Liver (tissue), 9 donors: Measurements from ENCODE around the gene EEF1AKMT2. TPM values are rescaled to one million over a fixed set of nuclear protein-coding genes. Genes with fewer than 3 reads are reported as not detected.

Experiments
- DNase-seq: peaks from one replicate; pipeline ENCODE4 v3.0.0-alpha.2; 2017; ENCODE audit warnings: low spot score
- H3K27ac ChIP-seq, 2 donors: one replicate each; pipeline ENCODE4 v1.7.0; 2013; ENCODE audit warnings: inconsistent platforms in 2 of 2, low read length in 2 of 2, control low read depth in 1 of 2, low read depth in 1 of 2, mild to moderate bottlenecking in 1 of 2
- H3K27me3 ChIP-seq, 4 donors: one replicate each; pipeline versions ENCODE4 v1.6.1 to v1.7.0; 2013; ENCODE audit warnings: low read length in 3 of 4, inconsistent platforms in 1 of 4, mild to moderate bottlenecking in 1 of 4, moderate library complexity in 1 of 4; ENCODE audit not compliant: control insufficient read depth in 4 of 4, insufficient read depth in 4 of 4
- H3K36me3 ChIP-seq, 4 donors: one replicate each; pipeline versions ENCODE4 v1.6.1 to v1.7.0; 2013; ENCODE audit warnings: low read length in 3 of 4, mild to moderate bottlenecking in 3 of 4, low read depth in 1 of 4, moderate library complexity in 1 of 4; ENCODE audit not compliant: control insufficient read depth in 4 of 4, insufficient read depth in 3 of 4
- H3K4me1 ChIP-seq, 4 donors: one replicate each; pipeline versions ENCODE4 v1.6.1 to v1.7.0; 2013; ENCODE audit warnings: low read length in 3 of 4, mild to moderate bottlenecking in 3 of 4, moderate library complexity in 1 of 4; ENCODE audit not compliant: control insufficient read depth in 4 of 4, insufficient read depth in 4 of 4
- H3K4me3 ChIP-seq, 3 donors: one replicate each; pipeline versions ENCODE4 v1.6.1 to v1.7.0; 2013; ENCODE audit warnings: low read length in 3 of 3, control low read depth in 1 of 3, low read depth in 1 of 3, mild to moderate bottlenecking in 1 of 3
- H3K9ac ChIP-seq, 2 donors: one replicate each; pipeline ENCODE4 v1.7.0; 2013; ENCODE audit warnings: low read length in 2 of 2, mild to moderate bottlenecking in 2 of 2, moderate library complexity in 2 of 2, control low read depth in 1 of 2, low read depth in 1 of 2
- H3K9me3 ChIP-seq, 4 donors: one replicate each; pipeline versions ENCODE4 v1.6.1 to v1.7.0; 2013; ENCODE audit warnings: low read length in 3 of 4; ENCODE audit not compliant: control insufficient read depth in 4 of 4
- ATF3 ChIP-seq: IDR thresholded peaks from 2 replicates; pipeline ENCODE4 v1.6.1; 2016; ENCODE audit warnings: antibody characterized with exemption
- CTCF ChIP-seq: fragments of 150-350 bp; IDR thresholded peaks from 2 replicates; pipeline ENCODE4 v1.5.1; 2017; ENCODE audit warnings: improper control_type of control experiment, low read depth, low read length; ENCODE audit not compliant: missing input control
- EGR1 ChIP-seq, 2 donors: IDR thresholded peaks; 2 replicates each; pipeline ENCODE4 v1.6.1; 2016 to 2018; ENCODE audit warnings: antibody characterized with exemption in 2 of 2, low read depth in 2 of 2
- FOXA1 ChIP-seq: IDR thresholded peaks from 2 replicates; pipeline ENCODE4 v1.6.1; 2016; ENCODE audit warnings: antibody characterized with exemption
- FOXA2 ChIP-seq: IDR thresholded peaks from 2 replicates; pipeline ENCODE4 v1.6.1; 2016; ENCODE audit warnings: antibody characterized with exemption
- GABPA ChIP-seq, 2 donors: IDR thresholded peaks in 1 of 2; conservative IDR thresholded peaks in 1 of 2; 2 replicates each; pipeline ENCODE4 v1.6.1; 2016; ENCODE audit warnings: antibody characterized with exemption in 2 of 2, mild to moderate bottlenecking in 1 of 2, moderate library complexity in 1 of 2
- HNF4A ChIP-seq, 2 donors: conservative IDR thresholded peaks; 2 replicates each; pipeline ENCODE4 v1.6.1; 2016; ENCODE audit warnings: antibody characterized with exemption in 2 of 2, mild to moderate bottlenecking in 2 of 2
- HNF4G ChIP-seq: IDR thresholded peaks from 2 replicates; pipeline ENCODE4 v1.6.1; 2016; ENCODE audit warnings: antibody characterized with exemption
- JUND ChIP-seq, 2 donors: IDR thresholded peaks; 2 replicates each; pipeline ENCODE4 v1.6.1; 2016; ENCODE audit warnings: antibody characterized with exemption in 2 of 2
- MAX ChIP-seq: IDR thresholded peaks from 2 replicates; pipeline ENCODE4 v1.6.1; 2016; ENCODE audit warnings: antibody characterized with exemption
- NR2F2 ChIP-seq: IDR thresholded peaks from 2 replicates; pipeline ENCODE4 v1.6.1; 2016; ENCODE audit warnings: antibody characterized with exemption
- RAD21 ChIP-seq, 2 donors: IDR thresholded peaks; 2 replicates each; pipeline ENCODE4 v1.6.1; 2016; ENCODE audit warnings: antibody characterized with exemption in 2 of 2, mild to moderate bottlenecking in 2 of 2
- REST ChIP-seq: IDR thresholded peaks from 2 replicates; pipeline ENCODE4 v1.6.1; 2016; ENCODE audit warnings: antibody characterized with exemption, mild to moderate bottlenecking
- RXRA ChIP-seq, 2 donors: IDR thresholded peaks; 2 replicates each; pipeline ENCODE4 v1.6.1; 2017 to 2018; ENCODE audit warnings: antibody characterized with exemption in 2 of 2, mild to moderate bottlenecking in 1 of 2
- SP1 ChIP-seq: IDR thresholded peaks from 2 replicates; pipeline ENCODE4 v1.6.1; 2018; ENCODE audit warnings: antibody characterized with exemption, mild to moderate bottlenecking
- TAF1 ChIP-seq: conservative IDR thresholded peaks from 2 replicates; pipeline ENCODE4 v1.6.1; 2016; ENCODE audit warnings: antibody characterized with exemption, mild to moderate bottlenecking
- YY1 ChIP-seq: IDR thresholded peaks from 2 replicates; pipeline ENCODE4 v1.6.1; 2016; ENCODE audit warnings: antibody characterized with exemption, mild to moderate bottlenecking
- ZBTB33 ChIP-seq: IDR thresholded peaks from 2 replicates; pipeline ENCODE4 v1.6.1; 2016; ENCODE audit warnings: antibody characterized with exemption
- WGBS: extraction: QIAGEN DNeasy Blood & Tissue Kit; methylation state at CpG from one replicate; pipeline ENCODE4 v1.1.7; 2013; 5-methylcytosine and 5-hydroxymethylcytosine counted together
- polyA plus RNA-seq, 2 donors: library from polyadenylated mRNA; stranded (reverse) in 1 of 2; unstranded in 1 of 2; fragments of 200-250 nt in 1 of 2; fragments of >200 nt in 1 of 2; fragmentation: Nextera tagmentation in 1 of 2; extraction: Ambion mirVana in 1 of 2; gene quantifications; one replicate each; pipeline versions ENCODE4 v1.2.1 to v1.2.3, GENCODE V29; 2013 to 2015
- total RNA-seq, 2 donors: library from RNA; depleted of rRNA; stranded (reverse); fragments of >200 nt; gene quantifications; one replicate each; pipeline ENCODE4 v1.2.3, GENCODE V29; 2014
- donor health status: healthy.
- donor health status: healthy.
- donor health status: healthy.
- donor health status: healthy.
- donor health status: healthy.

Gene EEF1AKMT2
- total and polyA plus RNA-seq, 4 donors, result 5.9 to 12.7 (median 8.5) TPM

- DNase-seq, result no peak
- TF ChIP-seq CTCF, result peak; percentile 61
- TF ChIP-seq RXRA (IDR thresholded peaks at IDR 0.05), result no peak
- TF ChIP-seq HNF4A (conservative IDR thresholded peaks at IDR 0.05), result no peak
- no peak for TF ChIP-seq FOXA2
- no peak for TF ChIP-seq TAF1
- no peak for TF ChIP-seq HNF4G
- no peak for TF ChIP-seq MAX
- TF ChIP-seq ZBTB33, result no peak
- TF ChIP-seq FOXA1, result no peak
- no peak for TF ChIP-seq ATF3
- TF ChIP-seq RAD21 (IDR thresholded peaks at IDR 0.05), result peak; percentile 67 to 70
- no peak for TF ChIP-seq EGR1 (IDR thresholded peaks at IDR 0.05; ENCODE audit: low read depth in 2 of 2)
- no peak for TF ChIP-seq SP1
- TF ChIP-seq YY1, result no peak
- TF ChIP-seq JUND (IDR thresholded peaks at IDR 0.05), result no peak
- no peak for TF ChIP-seq GABPA (IDR thresholded peaks at IDR 0.05 in 1 of 2, conservative IDR thresholded peaks at IDR 0.05 in 1 of 2)
- H3K4me1 ChIP-seq, result no peaks in the 10 kb centered on the region
- no peaks in the 10 kb centered on the region for H3K27me3 ChIP-seq
- WGBS, result 35% methylated on average over 3 of the region's 3 CpGs
- peaks cover 6 to 37% (median 28%) of the 10 kb centered on the region in 4 donors for H3K36me3 ChIP-seq
- no peak overlapping the region for H3K9ac ChIP-seq
- H3K27ac ChIP-seq, result no peak overlapping the region
- no peak overlapping the region for H3K4me3 ChIP-seq
- H3K9me3 ChIP-seq, result no peaks in the 10 kb centered on the region
These were observed 35.8 kb upstream of the EEF1AKMT2 start for GRCh38 chr10:124827474-124827873.

GRCh38 chr10:124826262-124826661, 34.6 kb upstream of the EEF1AKMT2 start:
- Histone ChIP-seq H3K9me3 (no peaks in the 10 kb centered on the region), H3K4me3 (no peak overlapping the region), H3K27me3 (no peaks in the 10 kb centered on the region), H3K36me3 (peaks cover 4 to 32% (median 24%) of the 10 kb centered on the region in 4 donors), H3K27ac (no peak overlapping the region), H3K9ac (no peak overlapping the region), H3K4me1 (no peaks in the 10 kb centered on the region)
- TF ChIP-seq EGR1 (IDR thresholded peaks at IDR 0.05; ENCODE audit: low read depth in 2 of 2), result no peak
- TF ChIP-seq FOXA2, result no peak
- no peak for TF ChIP-seq ZBTB33
- TF ChIP-seq RXRA (IDR thresholded peaks at IDR 0.05), result no peak
- TF ChIP-seq MAX, result no peak
- no peak for TF ChIP-seq TAF1
- no peak for TF ChIP-seq REST
- TF ChIP-seq YY1, result no peak
- no peak for TF ChIP-seq CTCF
- no peak for TF ChIP-seq GABPA (IDR thresholded peaks at IDR 0.05 in 1 of 2, conservative IDR thresholded peaks at IDR 0.05 in 1 of 2)
- no peak for TF ChIP-seq NR2F2
- TF ChIP-seq HNF4G, result no peak
- no peak for TF ChIP-seq FOXA1
- no peak for TF ChIP-seq JUND (IDR thresholded peaks at IDR 0.05)
- WGBS, result 96% methylated on average over 4 of the region's 4 CpGs
- no peak for DNase-seq
